K562 (cell line): ENCODE results near the gene MEA1. TPM values are rescaled to one million over a fixed set of nuclear protein-coding genes. Genes with fewer than 3 reads are reported as not detected.

Experiments used
- FOXA3 ChIP-seq, 2 experiments: fragments of 450-650 bp in 1 of 2; sonication (generic) in 1 of 2; formaldehyde crosslinking; IDR thresholded peaks in 1 of 2; conservative IDR thresholded peaks in 1 of 2; 2 replicates each; pipeline versions ENCODE4 v1.4.0 to v1.8.0; 2020 to 2022; ENCODE audit warnings: mild to moderate bottlenecking in 2 of 2, missing genetic modification reagents in 1 of 2
- NFATC3 ChIP-seq: fragments of 450-650 bp; IDR thresholded peaks from 2 replicates; pipeline ENCODE4 v1.6.1; 2017; ENCODE audit warnings: mild to moderate bottlenecking
- NONO ChIP-seq, 2 experiments: fragments of 200-400 bp in 1 of 2; fragments of 450-650 bp in 1 of 2; formaldehyde crosslinking in 1 of 2; IDR thresholded peaks; 2 replicates each; pipeline ENCODE4 v1.6.1; 2017; ENCODE audit warnings: low read depth in 2 of 2, mild to moderate bottlenecking in 2 of 2, moderate library complexity in 2 of 2, low read length in 1 of 2
- NR2C1 ChIP-seq, 2 experiments: fragments of 450-650 bp; IDR thresholded peaks; 2 replicates each; pipeline ENCODE4 v1.6.1; 2017; ENCODE audit warnings: mild to moderate bottlenecking in 2 of 2, antibody characterized with exemption in 1 of 2, inconsistent platforms in 1 of 2, missing compliant biosample characterization in 1 of 2, missing genetic modification characterization in 1 of 2
- NRF1 ChIP-seq, 2 experiments: fragments of 450-650 bp; IDR thresholded peaks in 1 of 2; conservative IDR thresholded peaks in 1 of 2; 2 replicates each; pipeline ENCODE4 v1.6.1; 2014; ENCODE audit warnings: mild to moderate bottlenecking in 2 of 2
- STAT5B ChIP-seq: fragments of 250-450 bp; sonication (Bioruptor Pico); IDR thresholded peaks from 2 replicates; pipeline ENCODE4 v1.8.0; 2021; ENCODE audit warnings: mild to moderate bottlenecking, inconsistent platforms
- TCF7 ChIP-seq: sonication (generic); IDR thresholded peaks from 2 replicates; pipeline ENCODE4 v1.6.1; 2016; ENCODE audit warnings: antibody characterized with exemption, borderline replicate concordance
- THAP7 ChIP-seq: fragments of 250-450 bp; sonication (Bioruptor Pico); IDR thresholded peaks from 2 replicates; pipeline ENCODE4 v1.5.0; 2021
- ZNF398 ChIP-seq: fragments of 250-450 bp; sonication (Bioruptor Pico); IDR thresholded peaks from 2 replicates; pipeline ENCODE4 v1.8.0; 2021; ENCODE audit warnings: moderate library complexity, mild to moderate bottlenecking, inconsistent platforms
- ZNF41 ChIP-seq: fragments of 250-450 bp; sonication (Bioruptor Pico); conservative IDR thresholded peaks from 2 replicates; pipeline ENCODE4 v1.4.0; 2020; ENCODE audit warnings: mild to moderate bottlenecking
- polyA plus RNA-seq, 8 experiments: library from polyadenylated mRNA; depleted of rRNA in 4 of 8; stranded (reverse) in 5 of 8; unstranded in 3 of 8; fragments of >200 nt; fragmentation: Nextera tagmentation in 2 of 8; fragmentation: Illumina TruSeq in 1 of 8; extraction: Ambion mirVana in 2 of 8; extraction: Trizol in 1 of 8; gene quantifications; 2 replicates each; pipeline versions ENCODE4 v1.2.1 to v1.2.3, GENCODE V29; 2011 to 2014; ENCODE audit warnings: inconsistent platforms in 1 of 8, missing spikeins in 1 of 8
- total RNA-seq, 7 experiments: library from RNA; depleted of rRNA in 6 of 7; stranded (reverse); fragments of >200 nt in 6 of 7; fragmentation: Illumina TruSeq in 2 of 7; extraction: Trizol in 2 of 7; gene quantifications; 2 replicates each; pipeline versions ENCODE4 v1.2.1 to v1.2.3, GENCODE V29; 2011 to 2021; ENCODE audit warnings: low replicate concordance in 1 of 7
- TF ChIP-seq, protein P1 (sequence below), 2 experiments: fragments of 450-650 bp; IDR thresholded peaks; 2 replicates each; pipeline ENCODE4 v1.6.1; 2016

The MEA1 gene
- total and polyA plus RNA-seq, 9 of the 15 experiments (the other 6 are each of a cell fraction or from before 2014, with no cell fraction given), result 86.8 to 210 (median 152) TPM

GRCh38 chr6:43054206-43054943, 40.6 kb upstream of the MEA1 start (continued):
- no peak for TF ChIP-seq ZNF41 (CRISPR knock-in tag)
- TF ChIP-seq NRF1 (conservative IDR thresholded peaks at IDR 0.05 in 1 of 2, IDR thresholded peaks at IDR 0.05 in 1 of 2), result no peak
- no peak for TF ChIP-seq ZNF398 (CRISPR knock-in tag)
- TF ChIP-seq FOXA3 (CRISPR knock-in tag; conservative IDR thresholded peaks at IDR 0.05 in 1 of 2, IDR thresholded peaks at IDR 0.05 in 1 of 2), result no peak
- no peak for TF ChIP-seq THAP7 (CRISPR knock-in tag)
- no peak for TF ChIP-seq TCF7
- TF ChIP-seq NONO (IDR thresholded peaks at IDR 0.05; ENCODE audit: low read depth in 2 of 2, low read length in 1 of 2), result no peak
- no peak for TF ChIP-seq STAT5B
- TF ChIP-seq, protein P1, sequence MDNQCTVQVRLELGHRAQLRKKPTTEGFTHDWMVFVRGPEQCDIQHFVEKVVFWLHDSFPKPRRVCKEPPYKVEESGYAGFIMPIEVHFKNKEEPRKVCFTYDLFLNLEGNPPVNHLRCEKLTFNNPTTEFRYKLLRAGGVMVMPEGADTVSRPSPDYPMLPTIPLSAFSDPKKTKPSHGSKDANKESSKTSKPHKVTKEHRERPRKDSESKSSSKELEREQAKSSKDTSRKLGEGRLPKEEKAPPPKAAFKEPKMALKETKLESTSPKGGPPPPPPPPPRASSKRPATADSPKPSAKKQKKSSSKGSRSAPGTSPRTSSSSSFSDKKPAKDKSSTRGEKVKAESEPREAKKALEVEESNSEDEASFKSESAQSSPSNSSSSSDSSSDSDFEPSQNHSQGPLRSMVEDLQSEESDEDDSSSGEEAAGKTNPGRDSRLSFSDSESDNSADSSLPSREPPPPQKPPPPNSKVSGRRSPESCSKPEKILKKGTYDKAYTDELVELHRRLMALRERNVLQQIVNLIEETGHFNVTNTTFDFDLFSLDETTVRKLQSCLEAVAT (IDR thresholded peaks at IDR 0.05), result peak in 1 of 2 experiments; percentile 5; a peak in 1 of 4 replicates
- TF ChIP-seq NFATC3, result no peak
- TF ChIP-seq NR2C1 (IDR thresholded peaks at IDR 0.05), result no peak
- TF ChIP-seq NR2C1 (tag; IDR thresholded peaks at IDR 0.05), result no peak
